ENCODE data around the gene IL13RA1. TPM values are rescaled to one million over a fixed set of nuclear protein-coding genes. Genes with fewer than 3 reads are reported as not detected.
A peak's percentile ranks its signal among the peaks of the same experiment; 100 is the strongest.
"Not testable (repeated sequence)": the region's sequence is repeated elsewhere in the genome, so short reads cannot be mapped to it uniquely, and the experiment has no call there.

The IL13RA1 gene
- polyA plus RNA-seq, 12 donors, result 25.9 to 39.0 (median 32.9) TPM; not detected in 1

DNA sequence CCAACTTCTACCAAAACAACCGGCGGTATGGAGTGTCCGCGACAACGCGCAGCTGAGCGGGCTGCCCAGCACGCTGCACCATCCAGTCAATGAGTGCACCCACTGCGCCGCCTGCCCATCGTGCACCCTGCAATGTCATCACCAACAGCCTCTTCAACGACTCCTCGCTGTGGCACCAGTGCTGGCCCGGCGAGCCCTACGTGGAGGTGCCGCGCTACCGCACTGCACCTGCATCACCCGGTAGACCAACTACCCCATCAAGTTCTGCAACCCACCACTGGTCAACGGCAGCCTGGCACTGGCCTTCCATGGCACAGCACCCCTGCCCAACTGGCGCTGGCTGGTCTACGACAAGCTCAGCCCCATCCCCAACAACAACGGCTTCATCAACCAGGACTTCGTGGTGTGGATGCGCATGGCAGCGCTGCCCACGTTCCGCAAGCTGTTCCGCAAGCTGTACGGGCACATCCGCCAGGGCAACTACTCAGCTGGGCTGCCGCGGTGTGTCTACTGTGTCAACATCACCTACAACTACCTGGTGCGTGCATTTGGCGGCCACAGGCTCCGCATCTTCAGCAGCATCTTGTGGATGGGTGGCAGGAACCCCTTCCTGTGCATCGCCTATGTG, 42.8 kb downstream of the IL13RA1 start:
- DNase-seq, result no peak

GRCh38 chrX:118772051-118772450, 44.6 kb downstream of the IL13RA1 start:
- no peak for DNase-seq

DNA sequence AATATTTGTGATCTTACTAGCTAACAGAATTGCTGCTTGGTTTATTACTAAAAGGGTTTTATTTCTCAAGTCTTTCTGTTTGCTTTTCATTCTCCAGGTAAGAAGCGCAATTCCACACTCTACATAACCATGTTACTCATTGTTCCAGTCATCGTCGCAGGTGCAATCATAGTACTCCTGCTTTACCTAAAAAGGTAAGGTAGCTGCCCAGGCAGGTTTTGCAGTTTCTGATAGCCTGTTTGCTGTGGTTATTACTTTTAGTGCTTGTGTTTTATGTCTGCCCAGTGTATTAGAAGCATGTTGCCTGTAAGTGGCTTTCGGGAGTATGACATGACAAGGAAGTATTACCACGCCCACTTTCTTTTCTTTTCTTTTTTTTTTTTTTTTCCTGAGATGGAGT, 46.4 kb downstream of the IL13RA1 start:
- DNase-seq, result no peak

DNA sequence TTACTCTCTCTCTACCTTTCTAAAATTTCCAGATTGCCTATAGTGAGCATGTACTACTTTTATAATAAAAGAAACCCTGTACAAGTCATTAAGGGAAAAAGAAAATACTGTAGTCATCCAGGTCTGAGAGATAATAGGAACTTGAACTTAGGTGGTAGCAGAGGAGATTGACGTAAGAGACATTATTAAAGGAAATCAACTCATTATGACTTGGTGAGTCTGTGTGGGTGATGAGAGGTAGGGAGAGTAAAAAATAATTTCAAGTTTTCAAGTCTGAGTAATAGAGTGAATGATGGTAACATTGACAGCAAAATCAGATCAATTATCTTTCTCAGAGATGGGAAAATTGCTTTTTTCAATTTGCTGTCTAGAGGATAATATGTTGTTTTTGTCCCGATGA, 52.2 kb downstream of the IL13RA1 start:
- no peak for DNase-seq

- no peak for DNase-seq
Observed at GRCh38 chrX:118780509-118780908, 53.1 kb downstream of the IL13RA1 start.

GRCh38 chrX:118780911-118781310, 53.5 kb downstream of the IL13RA1 start:
- DNase-seq, result peak; percentile 69

DNA sequence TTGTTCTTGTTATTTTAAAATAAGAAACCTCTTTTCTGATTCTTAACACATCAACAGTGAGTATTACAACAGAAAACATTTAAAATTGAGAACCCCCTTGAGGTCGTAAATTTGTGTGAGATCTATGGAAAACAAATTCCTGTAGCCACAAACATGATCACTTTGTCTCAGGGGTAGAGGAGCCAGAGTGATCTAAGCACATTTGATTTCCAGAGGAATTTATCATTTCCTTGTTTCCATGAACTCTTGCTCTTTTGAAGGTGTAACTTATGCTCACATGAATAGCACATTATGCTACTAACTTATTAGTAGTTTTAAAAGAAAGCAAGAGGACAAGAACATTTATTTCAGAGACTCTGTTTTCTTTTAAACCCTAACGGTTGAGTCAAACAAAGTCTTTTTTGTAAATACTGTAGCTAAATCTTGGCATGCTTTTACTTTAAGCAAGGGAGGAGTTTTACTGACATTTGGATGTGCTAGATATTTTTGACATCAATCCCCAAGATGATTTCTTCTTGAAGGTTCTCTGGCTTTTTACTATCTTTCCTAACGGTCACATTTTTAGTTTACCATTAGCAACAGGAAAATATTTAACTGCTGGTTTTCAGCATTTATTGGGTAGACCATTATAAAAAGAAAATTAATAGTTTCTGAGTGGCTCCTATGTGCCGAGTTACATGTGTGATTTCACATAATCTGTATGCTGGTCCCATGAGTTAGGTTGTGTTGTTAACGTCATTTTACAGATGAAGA, 68.3 kb downstream of the IL13RA1 start:
- DNase-seq, result peak; percentile 43

DNA sequence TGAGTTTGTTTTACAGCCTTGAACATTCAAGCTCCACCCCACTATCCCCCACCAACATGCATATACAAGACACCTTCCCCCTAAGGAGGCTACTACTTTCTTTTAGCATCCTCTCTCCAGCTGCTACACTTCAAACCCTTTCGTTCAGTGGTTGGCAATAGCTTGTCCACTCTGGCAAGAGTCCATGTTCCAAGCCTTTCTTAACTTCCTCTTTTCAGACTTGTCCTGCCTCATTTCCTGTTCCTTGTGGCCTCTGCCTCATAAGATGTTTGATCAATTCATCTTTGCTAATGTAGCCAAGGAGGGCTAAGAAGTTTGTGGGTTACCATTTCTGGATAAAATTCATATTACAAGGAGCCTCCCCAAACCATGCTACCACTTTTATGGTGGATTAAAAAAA, 75.5 kb downstream of the IL13RA1 start:
- no peak for DNase-seq

DNA sequence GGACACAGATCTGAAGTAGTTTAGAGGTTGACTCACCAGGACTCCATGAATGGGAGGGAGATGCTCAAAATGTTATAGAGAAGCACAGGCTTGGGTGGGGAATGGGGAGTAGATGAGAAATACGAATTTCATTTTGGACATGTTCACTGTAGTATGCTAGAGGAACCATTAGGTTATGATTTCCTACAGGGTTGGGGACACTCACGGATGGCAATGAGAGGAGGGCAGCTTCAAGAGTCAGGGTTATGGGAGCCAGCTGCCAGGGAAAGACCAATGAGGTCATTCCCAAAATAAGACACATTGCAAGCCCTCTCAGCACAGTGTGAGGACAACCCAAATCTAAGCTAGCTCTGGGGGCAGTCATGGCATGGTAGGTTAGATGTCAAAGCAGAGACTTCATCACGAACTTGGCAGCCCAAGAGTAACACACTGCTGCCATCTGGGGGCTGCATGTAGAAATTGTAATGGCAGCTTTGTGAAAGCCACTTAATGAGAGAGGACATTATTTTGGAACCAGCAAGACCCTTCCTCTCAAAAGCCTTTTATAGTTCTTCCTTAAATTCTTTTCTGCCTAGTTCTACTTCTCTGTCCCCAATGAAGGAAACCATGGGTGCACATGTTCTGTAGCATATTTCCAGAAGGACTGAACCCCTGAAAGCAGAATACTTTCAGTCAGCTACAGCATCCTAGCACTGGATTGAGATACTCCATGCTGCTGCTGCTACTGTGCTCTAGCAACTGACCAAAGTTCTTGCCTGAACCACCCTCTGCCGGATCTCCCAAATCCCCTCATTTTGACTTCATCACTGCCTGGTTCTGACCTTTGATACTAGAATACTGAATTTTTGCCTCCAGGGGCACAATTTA, 80.0 kb downstream of the IL13RA1 start:
- DNase-seq, result no peak

DNA sequence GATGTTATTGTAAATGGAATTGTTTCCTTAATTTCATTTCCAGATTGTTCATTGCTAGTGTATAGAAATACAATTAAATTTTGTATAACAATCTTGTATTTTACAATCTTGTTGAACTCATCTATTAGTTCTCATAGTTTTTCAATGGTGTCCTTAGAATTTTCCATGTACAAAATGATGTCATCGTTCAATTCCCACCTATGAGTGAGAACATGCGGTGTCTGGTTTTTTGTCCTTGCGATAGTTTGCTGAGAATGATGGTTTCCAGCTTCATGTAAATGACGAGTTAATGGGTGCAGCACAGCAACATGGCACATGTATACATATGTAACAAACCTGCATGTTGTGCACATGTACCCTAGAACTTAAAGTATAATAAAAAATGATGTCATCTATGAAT, 89.9 kb downstream of the IL13RA1 start:
- DNase-seq, result not testable (repeated sequence)

DNA sequence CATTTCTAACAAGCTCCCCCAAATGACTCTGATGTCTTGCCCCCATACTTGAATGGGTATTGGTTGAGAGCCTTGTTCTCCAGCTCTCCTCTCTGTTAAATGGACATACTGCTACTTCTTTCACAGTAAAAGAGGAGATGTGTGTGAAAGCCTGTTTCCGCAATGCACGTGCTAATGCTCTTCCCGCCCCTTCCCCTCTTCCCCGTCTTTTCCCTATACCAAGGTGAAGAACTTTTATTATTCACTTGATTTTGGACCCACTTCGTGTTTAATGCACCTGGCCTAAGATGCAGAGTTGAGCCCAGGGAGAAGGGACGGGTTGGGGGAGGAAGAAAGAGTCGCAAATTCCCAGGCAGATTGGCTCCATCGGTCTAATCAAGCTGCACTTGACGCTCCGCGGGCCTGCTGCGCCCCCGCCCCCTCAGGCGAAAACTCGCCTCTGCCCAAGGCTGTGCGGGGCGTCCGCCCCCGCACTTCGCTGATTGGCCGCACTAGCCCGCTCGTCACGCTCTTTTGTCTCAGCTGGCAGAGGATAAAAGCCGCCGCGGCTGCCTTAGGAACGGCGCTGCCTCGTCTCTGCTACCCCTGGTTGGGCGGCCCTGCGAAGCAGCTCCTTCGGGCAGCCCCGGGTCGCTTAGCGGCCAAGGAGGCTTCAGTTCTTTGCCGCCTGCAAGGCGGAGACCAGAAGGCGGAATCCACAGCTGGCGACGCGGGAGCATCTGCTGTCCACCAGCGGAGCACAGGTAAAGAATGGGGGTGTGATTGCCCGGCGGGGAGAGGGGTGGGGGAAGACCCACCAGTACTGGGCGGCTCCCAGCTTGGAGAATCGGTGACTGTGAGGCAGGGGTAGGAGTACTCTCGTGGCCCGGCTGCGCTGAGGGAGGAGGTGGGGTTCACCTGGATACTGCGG, 96.1 kb downstream of the IL13RA1 start, which contains the start of gene ZCCHC12:
Gene ZCCHC12, plus strand, starts transcription at position 562 of the 910 bp plus-strand sequence. CDS start 1,421 bp downstream, outside the sequence.
- DNase-seq, result peak; percentile 35

DNA sequence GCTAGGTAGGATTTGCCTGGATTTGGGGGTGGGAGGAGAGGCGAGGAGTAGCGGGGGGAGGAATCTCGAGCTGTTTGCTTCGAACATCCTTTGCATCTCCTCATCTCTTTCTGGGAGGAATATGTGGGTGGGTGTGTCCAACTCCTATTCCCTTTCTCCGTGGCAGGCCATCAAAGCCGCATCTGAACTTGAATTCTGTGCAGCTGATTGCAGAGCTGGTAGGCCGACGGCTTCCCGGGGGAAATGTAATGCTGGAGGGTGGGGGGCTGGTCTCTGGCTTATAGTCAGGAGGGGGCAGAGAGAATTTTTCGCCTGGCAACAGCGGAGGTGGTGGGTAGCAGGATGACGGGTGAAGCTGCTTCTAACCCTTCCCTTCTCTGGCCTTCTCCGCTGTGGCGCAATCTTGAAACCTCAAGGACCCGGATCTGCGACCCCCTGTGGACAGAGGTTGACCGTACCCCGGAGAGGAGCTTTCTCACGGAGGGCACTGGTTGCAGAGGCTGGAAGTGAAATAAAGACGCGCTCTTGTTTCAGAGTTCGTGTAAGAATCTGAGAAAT, 96.8 kb downstream of the IL13RA1 start:
- DNase-seq, result no peak

- DNase-seq, result no peak
Observed at GRCh38 chrX:118825227-118825626, 97.8 kb downstream of the IL13RA1 start.

GRCh38 chrX:118839334-118839958, 112.0 kb downstream of the IL13RA1 start:
- DNase-seq, result peak; percentile 67

Other genes starting within 250 kb of the IL13RA1 start
- gene DOCK11, start 231.8 kb upstream of the IL13RA1 start, polyA plus RNA-seq (ENCODE audit: insufficient read length in 12 of 12), result 10 to 100 TPM in 10 of 12 donors, 1 to 10 TPM in 1, not detected in 1; 7.9 to 34.1 (median 21.4) TPM
- gene ZCCHC12, start 96.2 kb downstream of the IL13RA1 start, polyA plus RNA-seq (ENCODE audit: insufficient read length in 12 of 12), result 1 to 10 TPM in 1 of 12 donors, under 1 TPM in 9, not detected in 2; 0.17 to 1.6 (median 0.39) TPM
- gene LONRF3, start 247.0 kb downstream of the IL13RA1 start, polyA plus RNA-seq (ENCODE audit: insufficient read length in 12 of 12), result 1 to 10 TPM in 9 of 12 donors, under 1 TPM in 1, not detected in 2; 0.98 to 3.5 (median 2.1) TPM